K562 (cell line): ENCODE measurements around the gene PCNX3. TPM values are rescaled to one million over a fixed set of nuclear protein-coding genes. Genes with fewer than 3 reads are reported as not detected.

ENCODE experiments used
- EZH2 ChIP-seq: IDR thresholded peaks from 2 replicates; pipeline ENCODE4 v1.6.1; 2012; ENCODE audit warnings: low read depth, mild to moderate bottlenecking, inconsistent platforms, low read length, borderline replicate concordance
- HNRNPL ChIP-seq: fragments of 200-400 bp; formaldehyde crosslinking; IDR thresholded peaks from 2 replicates; pipeline ENCODE4 v1.6.1; 2017; ENCODE audit warnings: low read depth, mild to moderate bottlenecking, low read length
- HNRNPUL1 ChIP-seq: fragments of 200-400 bp; formaldehyde crosslinking; IDR thresholded peaks from 2 replicates; pipeline ENCODE4 v1.6.1; 2017; ENCODE audit warnings: low read length
- IFI16 ChIP-seq: fragments of 250-450 bp; sonication (Bioruptor Pico); IDR thresholded peaks from 2 replicates; pipeline ENCODE4 v2.1.2; 2022; ENCODE audit warnings: mild to moderate bottlenecking, inconsistent platforms
- POLR2G ChIP-seq: fragments of 200-400 bp; formaldehyde crosslinking; IDR thresholded peaks from 2 replicates; pipeline ENCODE4 v1.6.1; 2017; ENCODE audit warnings: low read depth, mild to moderate bottlenecking, antibody characterized with exemption, low read length, moderate library complexity
- RBFOX2 ChIP-seq: fragments of 200-400 bp; formaldehyde crosslinking; IDR thresholded peaks from 2 replicates; pipeline ENCODE4 v1.6.1; 2017; ENCODE audit warnings: low read depth, mild to moderate bottlenecking, low read length, moderate library complexity
- ZNF232 ChIP-seq: sonication (generic); formaldehyde crosslinking; IDR thresholded peaks from 2 replicates; pipeline ENCODE4 v1.8.0; 2022; ENCODE audit warnings: mild to moderate bottlenecking, missing genetic modification reagents
- ZNF408 ChIP-seq: fragments of 250-450 bp; sonication (Bioruptor Pico); IDR thresholded peaks from 2 replicates; pipeline ENCODE4 v1.4.0; 2020; ENCODE audit warnings: low read depth, mild to moderate bottlenecking, moderate library complexity
- ZNF583 ChIP-seq: fragments of 250-450 bp; sonication (Bioruptor Pico); IDR thresholded peaks from 2 replicates; pipeline ENCODE4 v1.4.0; 2020
- ZNF785 ChIP-seq: fragments of 250-450 bp; sonication (Bioruptor Pico); IDR thresholded peaks from 2 replicates; pipeline ENCODE4 v1.4.0; 2020; ENCODE audit warnings: mild to moderate bottlenecking
- polyA plus RNA-seq, 8 experiments: library from polyadenylated mRNA; depleted of rRNA in 4 of 8; stranded (reverse) in 5 of 8; unstranded in 3 of 8; fragments of >200 nt; fragmentation: Nextera tagmentation in 2 of 8; fragmentation: Illumina TruSeq in 1 of 8; extraction: Ambion mirVana in 2 of 8; extraction: Trizol in 1 of 8; gene quantifications; 2 replicates each; pipeline versions ENCODE4 v1.2.1 to v1.2.3, GENCODE V29; 2011 to 2014; ENCODE audit warnings: inconsistent platforms in 1 of 8, missing spikeins in 1 of 8
- total RNA-seq, 7 experiments: library from RNA; depleted of rRNA in 6 of 7; stranded (reverse); fragments of >200 nt in 6 of 7; fragmentation: Illumina TruSeq in 2 of 7; extraction: Trizol in 2 of 7; gene quantifications; 2 replicates each; pipeline versions ENCODE4 v1.2.1 to v1.2.3, GENCODE V29; 2011 to 2021; ENCODE audit warnings: low replicate concordance in 1 of 7
- TF ChIP-seq, protein P1 (sequence below): sonication (generic); formaldehyde crosslinking; IDR thresholded peaks from 2 replicates; pipeline ENCODE4 v1.8.1; 2023; ENCODE audit warnings: missing genetic modification reagents, mild to moderate bottlenecking, borderline replicate concordance
- TF ChIP-seq, protein P2 (sequence below): IDR thresholded peaks from 2 replicates; pipeline ENCODE4 v1.6.1; 2016; ENCODE audit warnings: missing genetic modification characterization, missing compliant biosample characterization

The PCNX3 gene
- total and polyA plus RNA-seq, 9 of the 15 experiments (the other 6 are each of a cell fraction or from before 2014, with no cell fraction given), result 0.11 to 47.8 (median 12.8) TPM

DNA sequence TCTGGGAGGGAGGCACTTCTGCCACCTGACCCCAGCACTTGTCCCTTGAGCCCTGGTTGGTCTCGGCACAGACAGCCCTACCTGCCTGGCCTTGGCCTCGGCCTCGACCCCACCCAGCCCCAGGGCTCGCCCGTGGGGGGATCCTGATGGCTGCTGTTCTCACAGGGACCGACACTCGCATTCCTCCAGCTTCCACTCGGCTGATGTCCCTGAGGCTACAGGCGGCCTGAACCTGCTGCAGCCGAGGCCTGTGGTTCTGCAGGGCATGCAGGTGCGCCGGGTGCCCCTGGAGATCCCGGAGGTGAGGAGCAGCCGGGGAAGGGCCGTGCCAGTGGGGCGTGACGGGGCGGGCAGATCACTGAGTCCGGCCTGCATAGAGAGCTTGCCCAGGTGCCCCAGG, 5.1 kb downstream of the PCNX3 start (continued):
- TF ChIP-seq, protein P1, sequence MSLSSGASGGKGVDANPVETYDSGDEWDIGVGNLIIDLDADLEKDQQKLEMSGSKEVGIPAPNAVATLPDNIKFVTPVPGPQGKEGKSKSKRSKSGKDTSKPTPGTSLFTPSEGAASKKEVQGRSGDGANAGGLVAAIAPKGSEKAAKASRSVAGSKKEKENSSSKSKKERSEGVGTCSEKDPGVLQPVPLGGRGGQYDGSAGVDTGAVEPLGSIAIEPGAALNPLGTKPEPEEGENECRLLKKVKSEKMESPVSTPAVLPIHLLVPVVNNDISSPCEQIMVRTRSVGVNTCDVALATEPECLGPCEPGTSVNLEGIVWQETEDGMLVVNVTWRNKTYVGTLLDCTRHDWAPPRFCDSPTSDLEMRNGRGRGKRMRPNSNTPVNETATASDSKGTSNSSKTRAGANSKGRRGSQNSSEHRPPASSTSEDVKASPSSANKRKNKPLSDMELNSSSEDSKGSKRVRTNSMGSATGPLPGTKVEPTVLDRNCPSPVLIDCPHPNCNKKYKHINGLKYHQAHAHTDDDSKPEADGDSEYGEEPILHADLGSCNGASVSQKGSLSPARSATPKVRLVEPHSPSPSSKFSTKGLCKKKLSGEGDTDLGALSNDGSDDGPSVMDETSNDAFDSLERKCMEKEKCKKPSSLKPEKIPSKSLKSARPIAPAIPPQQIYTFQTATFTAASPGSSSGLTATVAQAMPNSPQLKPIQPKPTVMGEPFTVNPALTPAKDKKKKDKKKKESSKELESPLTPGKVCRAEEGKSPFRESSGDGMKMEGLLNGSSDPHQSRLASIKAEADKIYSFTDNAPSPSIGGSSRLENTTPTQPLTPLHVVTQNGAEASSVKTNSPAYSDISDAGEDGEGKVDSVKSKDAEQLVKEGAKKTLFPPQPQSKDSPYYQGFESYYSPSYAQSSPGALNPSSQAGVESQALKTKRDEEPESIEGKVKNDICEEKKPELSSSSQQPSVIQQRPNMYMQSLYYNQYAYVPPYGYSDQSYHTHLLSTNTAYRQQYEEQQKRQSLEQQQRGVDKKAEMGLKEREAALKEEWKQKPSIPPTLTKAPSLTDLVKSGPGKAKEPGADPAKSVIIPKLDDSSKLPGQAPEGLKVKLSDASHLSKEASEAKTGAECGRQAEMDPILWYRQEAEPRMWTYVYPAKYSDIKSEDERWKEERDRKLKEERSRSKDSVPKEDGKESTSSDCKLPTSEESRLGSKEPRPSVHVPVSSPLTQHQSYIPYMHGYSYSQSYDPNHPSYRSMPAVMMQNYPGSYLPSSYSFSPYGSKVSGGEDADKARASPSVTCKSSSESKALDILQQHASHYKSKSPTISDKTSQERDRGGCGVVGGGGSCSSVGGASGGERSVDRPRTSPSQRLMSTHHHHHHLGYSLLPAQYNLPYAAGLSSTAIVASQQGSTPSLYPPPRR (CRISPR knock-in tag), result no peak
- TF ChIP-seq POLR2G (peak; percentile 71), IFI16 (CRISPR knock-in tag) (no peak), ZNF232 (CRISPR knock-in tag) (no peak), ZNF408 (no peak), ZNF583 (no peak), ZNF785 (CRISPR knock-in tag) (no peak), HNRNPUL1 (no peak), EZH2 (no peak), HNRNPL (no peak), RBFOX2 (peak; percentile 56; the same call in 1 of the 2 replicates)
- TF ChIP-seq, protein P2, sequence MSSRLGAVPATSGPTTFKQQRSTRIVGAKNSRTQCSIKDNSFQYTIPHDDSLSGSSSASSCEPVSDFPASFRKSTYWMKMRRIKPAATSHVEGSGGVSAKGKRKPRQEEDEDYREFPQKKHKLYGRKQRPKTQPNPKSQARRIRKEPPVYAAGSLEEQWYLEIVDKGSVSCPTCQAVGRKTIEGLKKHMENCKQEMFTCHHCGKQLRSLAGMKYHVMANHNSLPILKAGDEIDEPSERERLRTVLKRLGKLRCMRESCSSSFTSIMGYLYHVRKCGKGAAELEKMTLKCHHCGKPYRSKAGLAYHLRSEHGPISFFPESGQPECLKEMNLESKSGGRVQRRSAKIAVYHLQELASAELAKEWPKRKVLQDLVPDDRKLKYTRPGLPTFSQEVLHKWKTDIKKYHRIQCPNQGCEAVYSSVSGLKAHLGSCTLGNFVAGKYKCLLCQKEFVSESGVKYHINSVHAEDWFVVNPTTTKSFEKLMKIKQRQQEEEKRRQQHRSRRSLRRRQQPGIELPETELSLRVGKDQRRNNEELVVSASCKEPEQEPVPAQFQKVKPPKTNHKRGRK (tag), result no peak
